Measurements from ENCODE around the gene USP17L25. TPM values are rescaled to one million over a fixed set of nuclear protein-coding genes. Genes with fewer than 3 reads are reported as not detected.
"Not testable (repeated sequence)": the region's sequence is repeated elsewhere in the genome, so short reads cannot be mapped to it uniquely, and the experiment has no call there.

Gene USP17L25, protein sequence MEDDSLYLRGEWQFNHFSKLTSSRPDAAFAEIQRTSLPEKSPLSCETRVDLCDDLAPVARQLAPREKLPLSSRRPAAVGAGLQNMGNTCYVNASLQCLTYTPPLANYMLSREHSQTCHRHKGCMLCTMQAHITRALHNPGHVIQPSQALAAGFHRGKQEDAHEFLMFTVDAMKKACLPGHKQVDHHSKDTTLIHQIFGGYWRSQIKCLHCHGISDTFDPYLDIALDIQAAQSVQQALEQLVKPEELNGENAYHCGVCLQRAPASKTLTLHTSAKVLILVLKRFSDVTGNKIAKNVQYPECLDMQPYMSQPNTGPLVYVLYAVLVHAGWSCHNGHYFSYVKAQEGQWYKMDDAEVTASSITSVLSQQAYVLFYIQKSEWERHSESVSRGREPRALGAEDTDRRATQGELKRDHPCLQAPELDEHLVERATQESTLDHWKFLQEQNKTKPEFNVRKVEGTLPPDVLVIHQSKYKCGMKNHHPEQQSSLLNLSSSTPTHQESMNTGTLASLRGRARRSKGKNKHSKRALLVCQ
- total RNA-seq = not detected in 2 replicates

GRCh38 chr4:9329611-9330010 is at the start of gene USP17L25:
Gene USP17L25 (plus strand): TSS chr4:9329911. CDS start chr4:9329911, 0 bp downstream.
- H3K27me3 ChIP-seq (ENCODE audit: insufficient read depth, low read length); H3K4me1 ChIP-seq (ENCODE audit: insufficient read depth, low read length); H3K4me3 ChIP-seq (ENCODE audit: insufficient read depth, low read length); H3K36me3 ChIP-seq (ENCODE audit: insufficient read depth, low read length); H3K79me2 ChIP-seq (ENCODE audit: insufficient read depth, low read length); H3K27ac ChIP-seq (ENCODE audit: low read depth, low read length); DNase-seq (ENCODE audit: insufficient read length, low spot score, missing footprints); H2AFZ ChIP-seq (ENCODE audit: low read length); H3K4me2 ChIP-seq (ENCODE audit: insufficient read depth, low read length); H3K9me3 ChIP-seq (ENCODE audit: low read depth, low read length); H4K20me1 ChIP-seq (ENCODE audit: insufficient read depth, low read length): not testable (repeated sequence)

- H3K36me3 ChIP-seq (ENCODE audit: insufficient read depth, low read length); H4K20me1 ChIP-seq (ENCODE audit: insufficient read depth, low read length); DNase-seq (ENCODE audit: insufficient read length, low spot score, missing footprints): not testable (repeated sequence)
Observed at GRCh38 chr4:9324191-9324590, 5.5 kb upstream of the USP17L25 start.

GRCh38 chr4:9324865-9325264 is 4.8 kb upstream of the USP17L25 start, which contains the start of gene USP17L24:
Gene USP17L24 (plus strand): TSS chr4:9325165. CDS start chr4:9325165, 0 bp downstream.
- not testable (repeated sequence) for H2AFZ ChIP-seq (ENCODE audit: low read length); H3K4me1 ChIP-seq (ENCODE audit: insufficient read depth, low read length); H3K9me3 ChIP-seq (ENCODE audit: low read depth, low read length); H3K36me3 ChIP-seq (ENCODE audit: insufficient read depth, low read length); DNase-seq (ENCODE audit: insufficient read length, low spot score, missing footprints); H3K27me3 ChIP-seq (ENCODE audit: insufficient read depth, low read length); H4K20me1 ChIP-seq (ENCODE audit: insufficient read depth, low read length); H3K27ac ChIP-seq (ENCODE audit: low read depth, low read length); H3K4me3 ChIP-seq (ENCODE audit: insufficient read depth, low read length); H3K4me2 ChIP-seq (ENCODE audit: insufficient read depth, low read length); H3K79me2 ChIP-seq (ENCODE audit: insufficient read depth, low read length)

More at GRCh38 chr4:9324191-9324590, 5.5 kb upstream of the USP17L25 start:
- not testable (repeated sequence) for H3K4me3 ChIP-seq (ENCODE audit: insufficient read depth, low read length); H3K27me3 ChIP-seq (ENCODE audit: insufficient read depth, low read length); H3K4me1 ChIP-seq (ENCODE audit: insufficient read depth, low read length); H2AFZ ChIP-seq (ENCODE audit: low read length); H3K27ac ChIP-seq (ENCODE audit: low read depth, low read length); H3K4me2 ChIP-seq (ENCODE audit: insufficient read depth, low read length); H3K9me3 ChIP-seq (ENCODE audit: low read depth, low read length); H3K79me2 ChIP-seq (ENCODE audit: insufficient read depth, low read length)

DNA sequence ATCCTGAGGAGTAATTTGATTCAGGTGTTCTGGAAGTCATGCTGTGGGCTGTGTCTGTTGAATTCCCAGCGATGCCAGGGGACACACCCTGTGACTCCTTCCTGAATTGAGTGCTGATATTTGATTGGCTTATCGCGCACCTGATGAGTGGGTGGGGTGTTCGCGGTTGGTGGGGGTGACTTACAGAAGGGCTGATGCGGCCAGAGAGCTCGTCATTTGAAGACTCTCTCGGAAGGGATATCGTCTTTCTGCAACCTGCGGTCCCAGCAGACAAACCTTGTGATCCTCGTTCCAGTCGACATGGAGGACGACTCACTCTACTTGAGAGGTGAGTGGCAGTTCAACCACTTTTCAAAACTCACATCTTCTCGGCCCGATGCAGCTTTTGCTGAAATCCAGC is 4.6 kb downstream of the USP17L25 start, which contains the start of gene USP17L26:
TSS of gene USP17L26 (plus strand) at position 301 of the 400 bp plus-strand sequence. CDS start at position 301, 0 bp downstream.
- not testable (repeated sequence) for H3K9me3 ChIP-seq (ENCODE audit: low read depth, low read length); H4K20me1 ChIP-seq (ENCODE audit: insufficient read depth, low read length); H3K4me3 ChIP-seq (ENCODE audit: insufficient read depth, low read length); H3K4me2 ChIP-seq (ENCODE audit: insufficient read depth, low read length); H2AFZ ChIP-seq (ENCODE audit: low read length); DNase-seq (ENCODE audit: insufficient read length, low spot score, missing footprints); H3K4me1 ChIP-seq (ENCODE audit: insufficient read depth, low read length); H3K36me3 ChIP-seq (ENCODE audit: insufficient read depth, low read length); H3K27me3 ChIP-seq (ENCODE audit: insufficient read depth, low read length); H3K79me2 ChIP-seq (ENCODE audit: insufficient read depth, low read length); H3K27ac ChIP-seq (ENCODE audit: low read depth, low read length)

- H2AFZ ChIP-seq (ENCODE audit: low read length); H3K79me2 ChIP-seq (ENCODE audit: insufficient read depth, low read length); H4K20me1 ChIP-seq (ENCODE audit: insufficient read depth, low read length); H3K27me3 ChIP-seq (ENCODE audit: insufficient read depth, low read length); H3K9me3 ChIP-seq (ENCODE audit: low read depth, low read length); H3K4me2 ChIP-seq (ENCODE audit: insufficient read depth, low read length); H3K36me3 ChIP-seq (ENCODE audit: insufficient read depth, low read length); H3K4me1 ChIP-seq (ENCODE audit: insufficient read depth, low read length); H3K4me3 ChIP-seq (ENCODE audit: insufficient read depth, low read length); H3K27ac ChIP-seq (ENCODE audit: low read depth, low read length); DNase-seq (ENCODE audit: insufficient read length, low spot score, missing footprints): not testable (repeated sequence)
Observed at GRCh38 chr4:9339103-9339502, 9.4 kb downstream of the USP17L25 start, which contains the start of gene USP17L5. Gene USP17L5 (plus strand): TSS chr4:9339403. CDS start chr4:9339403, 0 bp downstream.

DNA sequence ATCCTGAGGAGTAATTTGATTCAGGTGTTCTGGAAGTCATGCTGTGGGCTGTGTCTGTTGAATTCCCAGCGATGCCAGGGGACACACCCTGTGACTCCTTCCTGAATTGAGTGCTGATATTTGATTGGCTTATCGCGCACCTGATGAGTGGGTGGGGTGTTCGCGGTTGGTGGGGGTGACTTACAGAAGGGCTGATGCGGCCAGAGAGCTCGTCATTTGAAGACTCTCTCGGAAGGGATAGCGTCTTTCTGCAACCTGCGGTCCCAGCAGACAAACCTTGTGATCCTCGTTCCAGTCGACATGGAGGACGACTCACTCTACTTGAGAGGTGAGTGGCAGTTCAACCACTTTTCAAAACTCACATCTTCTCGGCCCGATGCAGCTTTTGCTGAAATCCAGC is 14.1 kb downstream of the USP17L25 start, which contains the start of gene USP17L27:
TSS of gene USP17L27 (plus strand) at position 301 of the 400 bp plus-strand sequence. CDS start at position 301, 0 bp downstream.
- not testable (repeated sequence) for H3K27ac ChIP-seq (ENCODE audit: low read depth, low read length); H3K4me1 ChIP-seq (ENCODE audit: insufficient read depth, low read length); H3K79me2 ChIP-seq (ENCODE audit: insufficient read depth, low read length); DNase-seq (ENCODE audit: insufficient read length, low spot score, missing footprints); H3K27me3 ChIP-seq (ENCODE audit: insufficient read depth, low read length); H3K4me2 ChIP-seq (ENCODE audit: insufficient read depth, low read length); H4K20me1 ChIP-seq (ENCODE audit: insufficient read depth, low read length); H3K4me3 ChIP-seq (ENCODE audit: insufficient read depth, low read length); H3K36me3 ChIP-seq (ENCODE audit: insufficient read depth, low read length); H2AFZ ChIP-seq (ENCODE audit: low read length); H3K9me3 ChIP-seq (ENCODE audit: low read depth, low read length)

DNA sequence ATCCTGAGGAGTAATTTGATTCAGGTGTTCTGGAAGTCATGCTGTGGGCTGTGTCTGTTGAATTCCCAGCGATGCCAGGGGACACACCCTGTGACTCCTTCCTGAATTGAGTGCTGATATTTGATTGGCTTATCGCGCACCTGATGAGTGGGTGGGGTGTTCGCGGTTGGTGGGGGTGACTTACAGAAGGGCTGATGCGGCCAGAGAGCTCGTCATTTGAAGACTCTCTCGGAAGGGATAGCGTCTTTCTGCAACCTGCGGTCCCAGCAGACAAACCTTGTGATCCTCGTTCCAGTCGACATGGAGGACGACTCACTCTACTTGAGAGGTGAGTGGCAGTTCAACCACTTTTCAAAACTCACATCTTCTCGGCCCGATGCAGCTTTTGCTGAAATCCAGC is 18.9 kb downstream of the USP17L25 start, which contains the start of gene USP17L28:
TSS of gene USP17L28 (plus strand) at position 301 of the 400 bp plus-strand sequence. CDS start at position 301, 0 bp downstream.
- not testable (repeated sequence) for H3K9me3 ChIP-seq (ENCODE audit: low read depth, low read length); DNase-seq (ENCODE audit: insufficient read length, low spot score, missing footprints); H3K79me2 ChIP-seq (ENCODE audit: insufficient read depth, low read length); H3K4me3 ChIP-seq (ENCODE audit: insufficient read depth, low read length); H3K4me2 ChIP-seq (ENCODE audit: insufficient read depth, low read length); H3K36me3 ChIP-seq (ENCODE audit: insufficient read depth, low read length); H4K20me1 ChIP-seq (ENCODE audit: insufficient read depth, low read length); H2AFZ ChIP-seq (ENCODE audit: low read length); H3K27ac ChIP-seq (ENCODE audit: low read depth, low read length); H3K27me3 ChIP-seq (ENCODE audit: insufficient read depth, low read length); H3K4me1 ChIP-seq (ENCODE audit: insufficient read depth, low read length)

DNA sequence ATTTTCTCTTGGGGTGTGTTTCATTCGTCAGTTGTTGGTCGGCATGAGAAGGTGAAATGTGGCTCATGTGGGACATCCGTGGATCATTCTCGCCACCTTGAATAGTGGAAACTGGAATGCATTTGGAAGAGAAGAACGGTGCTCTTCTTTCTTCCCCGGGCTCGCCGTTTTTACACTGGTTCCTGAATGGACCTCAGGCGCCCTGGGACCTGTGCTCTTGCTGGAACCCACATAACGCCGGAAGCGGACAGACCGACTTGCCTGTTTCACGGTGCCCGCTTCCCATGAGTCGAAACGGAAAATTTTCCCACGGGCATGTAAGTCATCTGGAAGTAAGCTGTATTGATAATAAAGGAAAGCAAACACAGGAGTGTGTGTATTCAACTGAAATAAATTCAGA is 21.2 kb downstream of the USP17L25 start:
- H3K27me3 ChIP-seq (ENCODE audit: insufficient read depth, low read length); DNase-seq (ENCODE audit: insufficient read length, low spot score, missing footprints); H3K27ac ChIP-seq (ENCODE audit: low read depth, low read length); H3K79me2 ChIP-seq (ENCODE audit: insufficient read depth, low read length); H3K4me3 ChIP-seq (ENCODE audit: insufficient read depth, low read length); H3K36me3 ChIP-seq (ENCODE audit: insufficient read depth, low read length); H3K4me2 ChIP-seq (ENCODE audit: insufficient read depth, low read length); H2AFZ ChIP-seq (ENCODE audit: low read length); H3K4me1 ChIP-seq (ENCODE audit: insufficient read depth, low read length); H4K20me1 ChIP-seq (ENCODE audit: insufficient read depth, low read length); H3K9me3 ChIP-seq (ENCODE audit: low read depth, low read length): not testable (repeated sequence)

All from osteoblast (primary cell).